HepG2 (cell line): ENCODE results near the gene ARHGEF4. TPM values are rescaled to one million over a fixed set of nuclear protein-coding genes. Genes with fewer than 3 reads are reported as not detected.

Source experiments
- ATAC-seq: fragments of 200-7000 bp; cut with Tn5 transposase; 3 replicates; pipeline ENCODE4 v1.9.1; 2020; ENCODE audit warnings: mild to moderate bottlenecking, moderate library complexity
- BruUV-seq: library from RNA; stranded (reverse); fragments of 400-500 nt; replicated peaks from 2 replicates; lab custom pipeline; 2021; lab: Mats Ljungman, UMichigan
- CTCF ChIA-PET: fragments of 300-600 bp; formaldehyde crosslinking; extraction: SDS; loops from one replicate; lab custom pipeline; 2021; ENCODE audit warnings: low total read pairs, inconsistent platforms, low intra/inter-chr PET ratio; lab: Yijun Ruan, JAX
- POLR2A ChIA-PET: fragments of 350-600 bp; sonication (Branson Sonifier 250); formaldehyde crosslinking; loops from one replicate; lab custom pipeline; 2020; ENCODE audit warnings: antibody characterized with exemption, inconsistent platforms; lab: Yijun Ruan, JAX
- DNase-seq: peaks from one replicate; pipeline ENCODE4 v3.0.0-alpha.2; 2015; ENCODE audit warnings: low spot score
- FAIRE-seq: peaks from 3 replicates; lab custom pipeline; 2011; peaks lifted over from hg19 to GRCh38; lab: Jason Lieb, UNC
- H2AFZ ChIP-seq: one replicate; pipeline ENCODE4 v1.6.1; 2011; ENCODE audit warnings: low read length, inconsistent platforms
- H3K27ac ChIP-seq: fragments of 300-600 bp; 3 replicates; pipeline ENCODE4 v1.8.0; 2011; ENCODE audit warnings: mixed run types, mild to moderate bottlenecking, mixed read lengths, low read length, inconsistent platforms; ENCODE audit not compliant: insufficient read depth; ENCODE audit errors: extremely low read length
- H3K27me3 ChIP-seq, 2 experiments: fragments of 200-600 bp in 1 of 2; 2 replicates in 1 of 2; 3 replicates in 1 of 2; pipeline versions ENCODE4 v1.6.0 to v1.8.0; 2011; ENCODE audit warnings: low read length in 2 of 2, mild to moderate bottlenecking in 2 of 2, moderate library complexity in 2 of 2, inconsistent platforms in 1 of 2; ENCODE audit not compliant: insufficient read depth in 2 of 2, control insufficient read depth in 1 of 2
- H3K36me3 ChIP-seq, 2 experiments: fragments of 200-600 bp in 1 of 2; replicated peaks in 1 of 2; 2 replicates in 1 of 2; 3 replicates in 1 of 2; pipeline versions ENCODE4 v1.5.1 to v1.8.0; 2011; ENCODE audit warnings: low read length in 2 of 2, inconsistent platforms in 1 of 2; ENCODE audit not compliant: insufficient read depth in 2 of 2, control insufficient read depth in 1 of 2
- H3K4me1 ChIP-seq: 2 replicates; pipeline ENCODE4 v1.5.1; 2012; ENCODE audit warnings: low read length, inconsistent platforms; ENCODE audit not compliant: insufficient read depth
- H3K4me2 ChIP-seq: 2 replicates; pipeline ENCODE4 v1.6.0; 2011; ENCODE audit warnings: low read depth, low read length, inconsistent platforms
- H3K4me3 ChIP-seq, 3 experiments: fragments of 200-600 bp in 1 of 3; sonication (generic), shearing (Covaris generic) in 1 of 3; replicated peaks in 1 of 3; 2 replicates each; pipeline ENCODE4 v1.5.1; 2011 to 2016; ENCODE audit warnings: low read length in 3 of 3, inconsistent platforms in 2 of 3, low read depth in 2 of 3, mild to moderate bottlenecking in 2 of 3, control low read depth in 1 of 3, mixed read lengths in 1 of 3; ENCODE audit not compliant: insufficient read depth in 1 of 3
- H3K79me2 ChIP-seq: one replicate; pipeline ENCODE4 v1.6.1; 2011; ENCODE audit warnings: low read length, inconsistent platforms; ENCODE audit not compliant: insufficient read depth
- H3K9ac ChIP-seq: 2 replicates; pipeline ENCODE4 v1.6.0; 2011; ENCODE audit warnings: mild to moderate bottlenecking, low read depth, low read length, inconsistent platforms; ENCODE audit not compliant: insufficient read depth
- H3K9me3 ChIP-seq: 2 replicates; pipeline ENCODE4 v1.5.1; 2012; ENCODE audit warnings: mild to moderate bottlenecking, low read length
- H4K20me1 ChIP-seq: 2 replicates; pipeline ENCODE4 v1.6.0; 2011; ENCODE audit warnings: inconsistent platforms, mild to moderate bottlenecking, low read length, moderate library complexity; ENCODE audit not compliant: insufficient read depth
- ARHGAP35 ChIP-seq: sonication (generic); formaldehyde crosslinking; IDR thresholded peaks from 2 replicates; pipeline ENCODE4 v1.9.0; 2022; ENCODE audit warnings: mild to moderate bottlenecking, inconsistent platforms, moderate library complexity, missing genetic modification reagents, borderline replicate concordance
- GRHL1 ChIP-seq: sonication (generic); formaldehyde crosslinking; conservative IDR thresholded peaks from 2 replicates; pipeline ENCODE4 v1.8.0; 2022; ENCODE audit warnings: missing genetic modification reagents
- HMG20B ChIP-seq: conservative IDR thresholded peaks from 2 replicates; pipeline ENCODE4 v1.6.1; 2016; ENCODE audit warnings: missing genetic modification reagents, missing compliant biosample characterization
- HNF4A ChIP-seq: sonication (generic); formaldehyde crosslinking; IDR thresholded peaks from 2 replicates; pipeline ENCODE4 v1.4.0; 2020; ENCODE audit warnings: missing genetic modification reagents
- NBN ChIP-seq: fragments of 450-650 bp; conservative IDR thresholded peaks from 2 replicates; pipeline ENCODE4 v1.6.1; 2017
- RFX3 ChIP-seq: IDR thresholded peaks from 2 replicates; pipeline ENCODE4 v1.6.1; 2016; ENCODE audit warnings: missing biosample characterization, missing genetic modification reagents
- SNAPC4 ChIP-seq: sonication (generic); formaldehyde crosslinking; IDR thresholded peaks from 2 replicates; pipeline ENCODE4 v1.4.0; 2020; ENCODE audit warnings: mild to moderate bottlenecking, missing genetic modification reagents
- THRA ChIP-seq: sonication (generic); formaldehyde crosslinking; IDR thresholded peaks from 2 replicates; pipeline ENCODE4 v1.4.0; 2020; ENCODE audit warnings: missing genetic modification reagents, borderline replicate concordance
- ZFP1 ChIP-seq: IDR thresholded peaks from 2 replicates; pipeline ENCODE4 v1.6.1; 2016
- ZNF562 ChIP-seq: sonication (generic); formaldehyde crosslinking; IDR thresholded peaks from 2 replicates; pipeline ENCODE4 v1.8.0; 2022; ENCODE audit warnings: missing genetic modification reagents, borderline replicate concordance
- WGBS: methylation state at CpG from one replicate; pipeline ENCODE4 v1.1.6; 2017; ENCODE audit warnings: low lambda C conversion rate; 5-methylcytosine and 5-hydroxymethylcytosine counted together
- in situ Hi-C: cut with HindIII; loops from 2 replicates; pipeline ENCODE4 v1.10.0; 2017; ENCODE audit warnings: low pct_unique_long_range_greater_than_20kb; ENCODE audit not compliant: extremely low pct_ligation_motif_present
- intact Hi-C: fragments of 100-400 bp; cut with micrococcal nuclease; formaldehyde crosslinking; loops from one replicate; pipeline ENCODE4 v1.10.0; 2022; ENCODE audit not compliant: unreplicated experiment
- polyA plus RNA-seq, 8 experiments: library from polyadenylated mRNA; depleted of rRNA in 3 of 8; stranded (reverse) in 7 of 8; unstranded in 1 of 8; fragments of >200 nt; fragmentation: Illumina TruSeq in 4 of 8; extraction: Trizol in 4 of 8; gene quantifications; 2 replicates each; pipeline versions ENCODE4 v1.2.1 to v1.2.3, GENCODE V29; 2011 to 2016; ENCODE audit warnings: low read depth in 4 of 8, missing spikeins in 1 of 8, mixed read lengths in 1 of 8; ENCODE audit not compliant: insufficient read depth in 1 of 8
- total RNA-seq, 5 experiments: library from RNA; depleted of rRNA; stranded (reverse); fragments of >200 nt; fragmentation: Illumina TruSeq; extraction: Trizol; gene quantifications; 2 replicates each; pipeline ENCODE4 v1.2.3, GENCODE V29; 2016; ENCODE audit warnings: low read depth in 1 of 5

Gene ARHGEF4
- total and polyA plus RNA-seq, 2 of the 13 experiments (the other 11 are each of a cell fraction or from before 2014, with no cell fraction given): 0.11 to 0.13 TPM

DNA sequence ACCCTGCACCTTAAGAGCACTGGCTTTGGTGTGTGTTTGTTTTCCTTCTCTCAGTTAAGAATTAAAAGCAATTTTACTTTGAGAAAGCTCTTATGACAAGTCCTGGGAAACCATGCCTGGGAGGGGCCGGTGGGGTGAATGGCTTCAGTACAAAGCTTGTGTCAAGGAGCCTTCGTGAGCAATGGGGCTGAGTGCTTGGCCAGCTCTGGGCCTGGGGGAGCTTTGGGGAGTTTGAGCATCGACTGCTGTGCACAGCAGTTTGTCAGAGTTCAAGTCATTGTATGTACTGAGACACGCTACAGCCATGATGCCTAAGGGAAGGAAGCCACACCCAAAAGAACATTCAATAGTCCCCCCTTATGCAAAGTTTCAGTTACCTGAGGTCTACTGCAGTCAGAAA is 75.8 kb downstream of the ARHGEF4 start:
- BruUV-seq: no TSS peak
- ChIA-PET CTCF (no interaction called here), POLR2A (no interaction called here)
- no peak overlapping the region for H3K4me3 ChIP-seq
- in situ Hi-C loops: no loop called here
- DNase-seq: no peak
- 33% methylated on average over 4 of the region's 4 CpGs for WGBS
- H3K9me3 ChIP-seq: no peaks in the 10 kb centered on the region
- TF ChIP-seq NBN: no peak
- TF ChIP-seq SNAPC4 (CRISPR knock-in tag): no peak
- no peak for TF ChIP-seq ARHGAP35 (CRISPR knock-in tag)
- TF ChIP-seq ZNF562 (CRISPR knock-in tag): no peak
- no peak for TF ChIP-seq HMG20B (CRISPR knock-in tag)
- TF ChIP-seq ZFP1: no peak
- TF ChIP-seq THRA (CRISPR knock-in tag): no peak
- no peak for TF ChIP-seq GRHL1
- TF ChIP-seq RFX3 (CRISPR knock-in tag): no peak
- no peak for TF ChIP-seq HNF4A (CRISPR knock-in tag)
- TF ChIP-seq, all 625 proteins: peak for 0
- no peak overlapping the region for H3K9ac ChIP-seq
- H3K4me2 ChIP-seq: no peak overlapping the region
- H3K27ac ChIP-seq: no peak overlapping the region
- H2AFZ ChIP-seq: no peak overlapping the region
- no peaks in the 10 kb centered on the region for H3K4me1 ChIP-seq
- ATAC-seq (no peak), FAIRE-seq (no peak)
- no peaks in the 10 kb centered on the region for H3K79me2 ChIP-seq
- H3K36me3 ChIP-seq: no peaks in the 10 kb centered on the region
- H4K20me1 ChIP-seq: no peaks in the 10 kb centered on the region
- peaks cover 12 to 63% of the 10 kb centered on the region in 2 experiments; a peak in 4 of 5 replicates for H3K27me3 ChIP-seq
- intact Hi-C loops: no loop called here
